Kidney (tissue), 14 donors: ENCODE measurements around the gene CCDC88C. TPM values are rescaled to one million over a fixed set of nuclear protein-coding genes. Genes with fewer than 3 reads are reported as not detected.

Experiments used
- DNase-seq, 5 donors: peaks; one replicate each; pipeline ENCODE4 v3.0.0-alpha.2; 2013 to 2020
- FAIRE-seq: peaks from 2 replicates; lab custom pipeline; 2012; peaks lifted over from hg19 to GRCh38; lab: Jason Lieb, UNC
- H3K27ac ChIP-seq, 2 donors: one replicate each; pipeline ENCODE4 v1.7.0; 2013; ENCODE audit warnings: low read depth in 2 of 2, low read length in 2 of 2, inconsistent platforms in 1 of 2
- H3K27me3 ChIP-seq: one replicate; pipeline ENCODE4 v1.7.1; 2013; ENCODE audit warnings: low read length, inconsistent platforms; ENCODE audit not compliant: control insufficient read depth, insufficient read depth
- H3K36me3 ChIP-seq, 3 donors: one replicate each; pipeline versions ENCODE4 v1.7.0 to v1.7.1; 2013; ENCODE audit warnings: low read length in 3 of 3, control low read depth in 1 of 3, inconsistent platforms in 1 of 3; ENCODE audit not compliant: insufficient read depth in 3 of 3, control insufficient read depth in 2 of 3
- H3K4me1 ChIP-seq, 3 donors: one replicate each; pipeline versions ENCODE4 v1.7.0 to v1.7.1; 2013; ENCODE audit warnings: low read length in 3 of 3, inconsistent platforms in 1 of 3, low read depth in 1 of 3; ENCODE audit not compliant: control insufficient read depth in 2 of 3, insufficient read depth in 2 of 3
- H3K4me3 ChIP-seq, 3 donors: one replicate each; pipeline versions ENCODE4 v1.7.0 to v1.8.1; 2013; ENCODE audit warnings: low read length in 3 of 3, control low read depth in 1 of 3, inconsistent platforms in 1 of 3
- H3K9ac ChIP-seq, 3 donors: one replicate each; pipeline versions ENCODE4 v1.7.0 to v1.7.1; 2013; ENCODE audit warnings: low read length in 3 of 3, control low read depth in 1 of 3, inconsistent platforms in 1 of 3
- H3K9me3 ChIP-seq, 3 donors: one replicate each; pipeline versions ENCODE4 v1.7.0 to v1.7.1; 2013; ENCODE audit warnings: low read length in 3 of 3, control low read depth in 1 of 3, inconsistent platforms in 1 of 3; ENCODE audit not compliant: control insufficient read depth in 2 of 3, insufficient read depth in 1 of 3
- CTCF ChIP-seq: IDR thresholded peaks from 3 replicates; pipeline ENCODE4 v1.5.1; 2012; ENCODE audit warnings: mild to moderate bottlenecking, moderate library complexity, borderline replicate concordance; ENCODE audit not compliant: insufficient read depth; ENCODE audit errors: extremely low read depth
- intact Hi-C: fragments of 100-400 bp; cut with DNase I; formaldehyde crosslinking; loops from one replicate; pipeline ENCODE4 v1.11.1; 2022
- polyA plus RNA-seq: library from polyadenylated mRNA; stranded (reverse); fragments of 350-450 nt; fragmentation: Illumina TruSeq; extraction: RNeasy Lipid Tissue Mini Kit (QIAGEN cat#74804); gene quantifications from one replicate; pipeline ENCODE4 v1.2.3, GENCODE V29; 2014; ENCODE audit warnings: low read depth, low replicate concordance; ENCODE audit not compliant: insufficient read depth
- total RNA-seq: library from RNA; stranded (reverse); fragmentation: NEBNext Ultra II Directional; extraction: Animal tissue kit (Norgen Biotek cat#: 25700); gene quantifications from one replicate; pipeline ENCODE4 v1.2.1, GENCODE V29; 2021
- donor health status: control.
- donor health status: control.
- donor health status: control.
- donor health status: control.
- donor health status: control.
- donor health status: DM: yes; HTN: yes; CAD: no.
- donor health status: Normal renal cell carcinoma (clear cell type).

The CCDC88C gene
- total and polyA plus RNA-seq, 2 donors from 2014 or later = 6.6 to 32.8 TPM

- Histone ChIP-seq H3K36me3 (no peaks in the 10 kb centered on the region), H3K4me1 (peaks cover 0 to 3% (median 2%) of the 10 kb centered on the region in 3 donors), H3K27me3 (no peaks in the 10 kb centered on the region), H3K27ac (no peak overlapping the region), H3K9me3 (no peaks in the 10 kb centered on the region), H3K4me3 (no peak overlapping the region), H3K9ac (no peak overlapping the region)
- DNase-seq (no peak), FAIRE-seq (no peak)
- no peak for TF ChIP-seq CTCF
- intact Hi-C loops = no loop called here
Observed at GRCh38 chr14:91358025-91358319, 59.6 kb downstream of the CCDC88C start.

- Histone ChIP-seq H3K4me1 (peaks cover 0 to 7% (median 6%) of the 10 kb centered on the region in 3 donors), H3K4me3 (no peak overlapping the region), H3K36me3 (no peaks in the 10 kb centered on the region), H3K27me3 (no peaks in the 10 kb centered on the region), H3K9me3 (no peaks in the 10 kb centered on the region), H3K27ac (no peak overlapping the region), H3K9ac (no peak overlapping the region)
- TF ChIP-seq CTCF = no peak
- peak in 1 of 5 donors; percentile 57 for DNase-seq
- FAIRE-seq = no peak
- intact Hi-C loops = no loop called here
Observed at GRCh38 chr14:91357272-91358024, 60.2 kb downstream of the CCDC88C start.

DNA sequence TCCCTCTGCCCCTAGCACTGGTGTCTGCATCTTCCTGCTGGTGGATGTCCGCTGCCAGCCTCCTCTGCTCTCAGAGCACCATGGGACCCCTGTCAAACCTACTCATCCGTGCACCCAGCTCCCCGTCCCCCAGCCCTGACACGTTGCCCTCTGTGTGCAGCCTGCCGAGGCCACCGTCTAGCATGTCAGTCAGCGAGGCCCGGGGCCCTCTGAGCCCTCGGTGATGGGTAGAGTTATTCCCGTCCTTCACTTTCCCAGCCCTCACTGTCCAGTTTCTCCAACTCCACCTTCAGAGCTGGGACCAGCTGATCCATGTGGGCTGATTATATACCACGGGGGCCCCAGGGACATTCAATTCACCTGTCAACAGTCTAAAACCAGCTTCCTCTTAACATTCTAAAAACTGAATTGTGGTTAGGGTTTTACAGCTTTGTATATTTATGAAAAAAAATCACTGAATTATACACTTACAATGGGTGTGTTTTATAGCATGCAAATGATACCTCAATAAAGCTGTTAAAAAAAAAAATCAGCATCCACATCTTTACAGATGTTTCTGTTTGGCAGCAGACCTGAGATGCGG is 61.3 kb downstream of the CCDC88C start:
- peak; percentile 60 to 81 (median 76) for DNase-seq
- no peak for TF ChIP-seq CTCF
- H3K4me3 ChIP-seq = no peak overlapping the region
- H3K9me3 ChIP-seq = no peaks in the 10 kb centered on the region
- H3K27me3 ChIP-seq = no peaks in the 10 kb centered on the region
- H3K36me3 ChIP-seq = no peaks in the 10 kb centered on the region
- peaks cover 0 to 14% (median 9%) of the 10 kb centered on the region in 3 donors for H3K4me1 ChIP-seq
- FAIRE-seq = no peak
- H3K9ac ChIP-seq = no peak overlapping the region
- no peak overlapping the region for H3K27ac ChIP-seq
- intact Hi-C loops = no loop called here
